ENCODE results near the gene KIRREL3. TPM values are rescaled to one million over a fixed set of nuclear protein-coding genes. Genes with fewer than 3 reads are reported as not detected.

The KIRREL3 gene
- total RNA-seq, 4 donors from 2014 or later = 0.19 TPM; not detected in 3

DNA sequence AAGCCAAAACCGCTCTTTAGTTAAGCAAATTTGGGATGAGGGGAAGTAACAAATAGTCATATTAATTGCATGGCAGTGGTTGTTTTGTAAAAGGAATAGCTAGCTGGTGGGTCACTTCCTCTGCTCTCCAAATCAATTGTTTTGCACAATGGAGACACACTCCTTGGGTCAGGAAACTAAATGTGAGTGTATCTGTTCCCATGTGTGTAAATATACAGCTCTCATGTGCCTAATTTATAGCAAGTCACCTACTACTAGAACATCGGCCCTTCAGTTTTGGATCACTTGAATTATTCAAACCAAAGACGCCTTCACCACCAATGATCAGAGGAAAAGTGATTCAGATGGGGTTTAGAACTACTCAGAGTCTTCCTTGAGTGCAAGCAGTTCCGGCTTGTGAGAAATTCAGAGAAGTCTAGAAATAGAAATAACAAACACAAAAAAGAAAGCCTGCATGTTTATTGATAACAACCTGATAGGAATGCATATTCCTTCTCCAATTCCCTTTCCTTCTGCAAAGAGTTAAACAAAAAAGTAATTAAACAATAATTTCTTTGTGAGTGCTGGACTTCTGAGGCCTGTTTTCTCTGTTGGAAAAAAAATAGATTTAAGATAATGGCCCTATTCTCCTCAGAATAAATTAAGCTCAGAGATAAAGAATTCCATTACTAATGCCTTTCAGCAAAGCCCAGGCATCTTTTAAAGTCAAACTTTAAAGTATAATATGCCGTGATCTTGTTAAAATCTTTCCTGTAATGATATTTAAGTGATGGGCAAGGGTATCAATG lies 100.4 kb downstream of the KIRREL3 start:
- no peaks in the 10 kb centered on the region for H3K36me3 ChIP-seq
- no peak overlapping the region for H3K27ac ChIP-seq
- no peaks in the 10 kb centered on the region for H3K27me3 ChIP-seq
- WGBS, 2 donors = 65 to 81% methylated on average over 5 of the region's 5 CpGs
- TF ChIP-seq POLR2A (IDR thresholded peaks at IDR 0.05) (no peak), CTCF (IDR thresholded peaks at IDR 0.05) (no peak)
- no peaks in the 10 kb centered on the region for H3K4me1 ChIP-seq
- no peak overlapping the region for H3K4me3 ChIP-seq
- DNase-seq = no peak
- intact Hi-C loops (cut with DNase I) = no loop called here
- peaks cover 0 to 12% (median 0%) of the 10 kb centered on the region in 3 donors for H3K9me3 ChIP-seq

- H3K27me3 ChIP-seq = no peaks in the 10 kb centered on the region
- TF ChIP-seq POLR2A (IDR thresholded peaks at IDR 0.05) (no peak), CTCF (IDR thresholded peaks at IDR 0.05) (no peak)
- peaks cover 0 to 12% (median 0%) of the 10 kb centered on the region in 3 donors for H3K9me3 ChIP-seq
- WGBS, 2 donors = 51 to 64% methylated on average over 3 of the region's 3 CpGs
- no peak overlapping the region for H3K4me3 ChIP-seq
- H3K27ac ChIP-seq = no peak overlapping the region
- no peaks in the 10 kb centered on the region for H3K4me1 ChIP-seq
- H3K36me3 ChIP-seq = no peaks in the 10 kb centered on the region
- intact Hi-C loops (cut with DNase I) = no loop called here
- DNase-seq = no peak
These were observed 101.8 kb downstream of the KIRREL3 start for GRCh38 chr11:126898802-126899201.

GRCh38 chr11:126897430-126897829 lies 103.1 kb downstream of the KIRREL3 start:
- Histone ChIP-seq H3K27ac (no peak overlapping the region), H3K4me1 (no peaks in the 10 kb centered on the region), H3K9me3 (peaks cover 0 to 12% (median 0%) of the 10 kb centered on the region in 3 donors), H3K4me3 (no peak overlapping the region), H3K27me3 (no peaks in the 10 kb centered on the region), H3K36me3 (no peaks in the 10 kb centered on the region)
- WGBS, 2 donors = 80 to 81% methylated on average over 2 of the region's 2 CpGs
- DNase-seq = no peak
- no peak for TF ChIP-seq POLR2A (IDR thresholded peaks at IDR 0.05)
- no peak for TF ChIP-seq CTCF (IDR thresholded peaks at IDR 0.05)
- intact Hi-C loops (cut with DNase I) = no loop called here

DNA sequence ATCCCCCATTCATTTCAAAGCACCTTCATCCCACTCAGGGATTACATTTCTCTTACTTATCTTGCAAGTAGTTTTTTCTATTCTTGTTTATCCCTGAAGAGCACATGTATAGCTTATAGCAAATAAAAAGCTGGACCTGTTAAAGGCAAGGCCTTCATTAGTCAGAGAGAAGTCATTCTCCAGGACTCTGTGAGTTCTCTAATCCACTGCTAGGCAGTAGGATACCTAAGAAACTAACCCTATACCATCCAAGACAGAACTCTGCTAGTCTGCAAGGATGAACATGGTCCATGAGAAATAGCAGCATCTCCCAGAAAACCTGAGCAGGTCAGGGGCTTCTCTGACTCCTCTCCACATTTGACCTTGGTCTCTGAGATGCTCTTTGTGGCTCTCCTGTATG lies 104.5 kb downstream of the KIRREL3 start:
- Histone ChIP-seq H3K27ac (no peak overlapping the region), H3K4me1 (no peaks in the 10 kb centered on the region), H3K27me3 (no peaks in the 10 kb centered on the region), H3K9me3 (peaks cover 0 to 12% (median 0%) of the 10 kb centered on the region in 3 donors), H3K36me3 (no peaks in the 10 kb centered on the region), H3K4me3 (no peak overlapping the region)
- intact Hi-C loops (cut with DNase I) = no loop called here
- no peak for DNase-seq
- TF ChIP-seq CTCF (IDR thresholded peaks at IDR 0.05) = no peak
- no peak for TF ChIP-seq POLR2A (IDR thresholded peaks at IDR 0.05)

DNA sequence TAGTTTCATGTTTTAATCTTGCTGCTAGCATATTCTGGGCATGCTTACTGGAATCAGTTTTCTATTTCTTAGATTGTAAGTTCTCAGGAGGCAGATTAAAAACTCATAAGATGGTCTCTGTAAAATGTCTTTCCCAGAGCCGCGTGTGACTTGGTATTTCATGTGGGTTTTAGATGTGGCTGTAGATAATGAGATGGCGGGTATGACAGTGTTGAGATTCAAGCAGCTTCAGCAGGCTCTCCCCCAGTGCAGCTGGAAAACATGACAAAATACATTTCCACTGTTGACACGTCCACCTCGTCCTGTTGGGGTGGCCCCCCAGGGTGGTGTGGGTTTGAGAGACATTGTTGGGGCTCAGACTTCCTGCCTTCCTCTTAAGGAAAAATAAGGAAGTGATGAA lies 106.8 kb downstream of the KIRREL3 start:
- Histone ChIP-seq H3K4me3 (no peak overlapping the region), H3K27me3 (no peaks in the 10 kb centered on the region), H3K27ac (no peak overlapping the region), H3K4me1 (no peaks in the 10 kb centered on the region), H3K9me3 (peaks cover 0 to 12% (median 0%) of the 10 kb centered on the region in 3 donors), H3K36me3 (no peaks in the 10 kb centered on the region)
- WGBS, 2 donors = 40 to 52% methylated on average over 5 of the region's 5 CpGs
- no peak for DNase-seq
- intact Hi-C loops (cut with DNase I) = no loop called here
- TF ChIP-seq POLR2A (IDR thresholded peaks at IDR 0.05) (no peak), CTCF (IDR thresholded peaks at IDR 0.05) (no peak)

Data from esophagus squamous epithelium (tissue), 5 donors.